Panc1 (cell line): Measurements from ENCODE around the gene MACF1. TPM values are rescaled to one million over a fixed set of nuclear protein-coding genes. Genes with fewer than 3 reads are reported as not detected.

Experiments used
- ATAC-seq: fragments of 200-7000 bp; cut with Tn5 transposase; 2 replicates; pipeline ENCODE4 v1.9.1; 2020; ENCODE audit warnings: mild to moderate bottlenecking, moderate library complexity
- BruUV-seq: library from RNA; stranded (reverse); fragments of 400-500 nt; replicated peaks from 2 replicates; lab custom pipeline; 2021; lab: Mats Ljungman, UMichigan
- CTCF ChIA-PET: fragments of 300-600 bp; sonication (Branson Sonifier 250); formaldehyde crosslinking; loops from one replicate; lab custom pipeline; 2022; ENCODE audit warnings: antibody characterized with exemption; lab: Charles Lee
- POLR2A ChIA-PET: fragments of 300-600 bp; sonication (Branson Sonifier 250); formaldehyde crosslinking; loops from one replicate; lab custom pipeline; 2022; ENCODE audit warnings: antibody characterized with exemption; lab: Charles Lee
- DNase-seq: peaks from one replicate; pipeline ENCODE4 v3.0.0-alpha.2; 2010; ENCODE audit warnings: low read depth, low spot score
- H3K27ac ChIP-seq: 2 replicates; pipeline ENCODE4 v1.5.1; 2011; ENCODE audit warnings: mild to moderate bottlenecking, low read length, inconsistent platforms
- H3K27me3 ChIP-seq: fragments of 200-500 bp; sonication (Bioruptor generic); 2 replicates; pipeline ENCODE4 v1.6.0; 2014; ENCODE audit warnings: low read length, inconsistent platforms; ENCODE audit not compliant: control insufficient read depth, insufficient read depth
- H3K36me3 ChIP-seq: fragments of 200-500 bp; sonication (Bioruptor generic); 2 replicates; pipeline ENCODE4 v1.5.1; 2014; ENCODE audit warnings: inconsistent platforms, mild to moderate bottlenecking, low read length, moderate library complexity; ENCODE audit not compliant: control insufficient read depth, insufficient read depth
- H3K4me1 ChIP-seq: 2 replicates; pipeline ENCODE4 v1.5.1; 2011; ENCODE audit warnings: inconsistent platforms, mild to moderate bottlenecking, low read length, moderate library complexity; ENCODE audit not compliant: control insufficient read depth, insufficient read depth
- H3K4me3 ChIP-seq, 2 experiments: 2 replicates each; pipeline ENCODE4 v1.5.1; 2011 to 2012; ENCODE audit warnings: low read depth in 2 of 2, low read length in 2 of 2, mild to moderate bottlenecking in 2 of 2, inconsistent platforms in 1 of 2, moderate library complexity in 1 of 2
- H3K9me3 ChIP-seq: fragments of 200-500 bp; sonication (Bioruptor generic); 2 replicates; pipeline ENCODE4 v1.5.1; 2014; ENCODE audit warnings: low read depth, mild to moderate bottlenecking, inconsistent platforms, low read length, moderate library complexity; ENCODE audit not compliant: control insufficient read depth, insufficient read depth
- POLR2AphosphoS5 ChIP-seq: IDR thresholded peaks from 2 replicates; pipeline ENCODE4 v1.6.1; 2012; ENCODE audit warnings: mild to moderate bottlenecking, low read depth, low read length, moderate library complexity
- REST ChIP-seq, 2 experiments: IDR thresholded peaks; 2 replicates each; pipeline ENCODE4 v1.6.1; 2011 to 2012; ENCODE audit warnings: low read depth in 2 of 2, control low read depth in 1 of 2, low read length in 1 of 2, mild to moderate bottlenecking in 1 of 2, moderate library complexity in 1 of 2; ENCODE audit not compliant: insufficient read depth in 1 of 2
- SIN3A ChIP-seq: IDR thresholded peaks from 2 replicates; pipeline ENCODE4 v1.6.1; 2012; ENCODE audit warnings: low read depth, mild to moderate bottlenecking, low read length, moderate library complexity, borderline replicate concordance; ENCODE audit not compliant: insufficient read depth
- TCF7L2 ChIP-seq: IDR thresholded peaks from 2 replicates; pipeline ENCODE4 v1.6.1; 2011; ENCODE audit warnings: mild to moderate bottlenecking, low read depth, low read length, inconsistent platforms
- in situ Hi-C: cut with HindIII; loops from 2 replicates; pipeline ENCODE4 v1.10.0; 2016; ENCODE audit warnings: low sequenced_read_pairs, low pct_unique_long_range_greater_than_20kb
- intact Hi-C: fragments of 100-400 bp; cut with micrococcal nuclease; formaldehyde crosslinking; loops from one replicate; pipeline ENCODE4 v1.10.0; 2022; ENCODE audit not compliant: unreplicated experiment
- total RNA-seq: library from RNA; stranded (reverse); gene quantifications from one replicate; pipeline ENCODE4 v1.2.1, GENCODE V29; 2021; ENCODE audit not compliant: unreplicated experiment
- TF ChIP-seq, protein P1 (sequence below): fragments of 450-650 bp; IDR thresholded peaks from 2 replicates; pipeline ENCODE4 v1.5.1; 2017; ENCODE audit warnings: mild to moderate bottlenecking

MACF1 gene
- total RNA-seq, 1 experiment from 2014 or later = 413 TPM

GRCh38 chr1:39295901-39296300 lies 91.4 kb downstream of the MACF1 start:
- Histone ChIP-seq H3K4me1 (no peaks in the 10 kb centered on the region), H3K36me3 (peaks cover 54% of the 10 kb centered on the region), H3K9me3 (no peaks in the 10 kb centered on the region), H3K27ac (no peak overlapping the region), H3K4me3 (no peak overlapping the region), H3K27me3 (no peaks in the 10 kb centered on the region)
- TF ChIP-seq POLR2AphosphoS5 = no peak
- TF ChIP-seq, protein P1, sequence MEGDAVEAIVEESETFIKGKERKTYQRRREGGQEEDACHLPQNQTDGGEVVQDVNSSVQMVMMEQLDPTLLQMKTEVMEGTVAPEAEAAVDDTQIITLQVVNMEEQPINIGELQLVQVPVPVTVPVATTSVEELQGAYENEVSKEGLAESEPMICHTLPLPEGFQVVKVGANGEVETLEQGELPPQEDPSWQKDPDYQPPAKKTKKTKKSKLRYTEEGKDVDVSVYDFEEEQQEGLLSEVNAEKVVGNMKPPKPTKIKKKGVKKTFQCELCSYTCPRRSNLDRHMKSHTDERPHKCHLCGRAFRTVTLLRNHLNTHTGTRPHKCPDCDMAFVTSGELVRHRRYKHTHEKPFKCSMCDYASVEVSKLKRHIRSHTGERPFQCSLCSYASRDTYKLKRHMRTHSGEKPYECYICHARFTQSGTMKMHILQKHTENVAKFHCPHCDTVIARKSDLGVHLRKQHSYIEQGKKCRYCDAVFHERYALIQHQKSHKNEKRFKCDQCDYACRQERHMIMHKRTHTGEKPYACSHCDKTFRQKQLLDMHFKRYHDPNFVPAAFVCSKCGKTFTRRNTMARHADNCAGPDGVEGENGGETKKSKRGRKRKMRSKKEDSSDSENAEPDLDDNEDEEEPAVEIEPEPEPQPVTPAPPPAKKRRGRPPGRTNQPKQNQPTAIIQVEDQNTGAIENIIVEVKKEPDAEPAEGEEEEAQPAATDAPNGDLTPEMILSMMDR = no peak
- no peak for TF ChIP-seq TCF7L2
- no peak for TF ChIP-seq REST (IDR thresholded peaks at IDR 0.05; ENCODE audit: insufficient read depth in 1 of 2, low read depth in 2 of 2, low read length in 1 of 2)
- no peak for TF ChIP-seq SIN3A
- in situ Hi-C loops = no loop called here
- intact Hi-C loops = no loop called here
- DNase-seq = no peak
- POLR2A ChIA-PET = no interaction called here
- no TSS peak for BruUV-seq
- peak; percentile 51; the same call in 1 of the 2 replicates for ATAC-seq
- CTCF ChIA-PET = no interaction called here

DNA sequence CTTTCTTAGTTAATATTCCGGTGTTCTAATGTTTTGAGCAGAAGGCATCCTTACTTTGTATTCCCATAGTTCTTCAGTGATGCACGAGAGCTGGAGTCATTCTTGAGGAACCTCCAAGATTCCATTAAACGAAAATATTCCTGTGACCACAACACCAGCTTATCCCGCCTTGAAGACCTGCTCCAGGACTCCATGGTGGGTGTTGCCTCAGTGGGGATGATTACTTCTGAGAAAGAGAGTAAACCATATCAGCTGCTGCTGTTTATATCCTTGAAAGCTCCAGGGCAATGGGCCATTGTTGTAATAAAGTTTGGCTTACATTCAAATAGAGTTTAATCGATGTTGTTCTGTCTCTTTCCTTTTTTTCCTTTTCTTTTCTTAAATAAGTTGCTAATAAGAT lies 93.1 kb downstream of the MACF1 start:
- in situ Hi-C loops (no loop called here), intact Hi-C loops (no loop called here)
- ChIA-PET CTCF (no interaction called here), POLR2A (no interaction called here)
- H3K4me3 ChIP-seq = no peak overlapping the region
- H3K9me3 ChIP-seq = no peaks in the 10 kb centered on the region
- H3K27ac ChIP-seq = no peak overlapping the region
- H3K4me1 ChIP-seq = no peaks in the 10 kb centered on the region
- no peak for DNase-seq
- no peaks in the 10 kb centered on the region for H3K27me3 ChIP-seq
- TF ChIP-seq TCF7L2 (no peak), REST (IDR thresholded peaks at IDR 0.05; ENCODE audit: insufficient read depth in 1 of 2, low read depth in 2 of 2, low read length in 1 of 2) (no peak), POLR2AphosphoS5 (no peak), SIN3A (no peak)
- TF ChIP-seq, protein P1 = no peak
- no peak for ATAC-seq
- BruUV-seq = no TSS peak
- H3K36me3 ChIP-seq = peaks cover 54% of the 10 kb centered on the region
